ENCODE data around the gene ACYP1.
A peak's percentile ranks its signal among the peaks of the same experiment; 100 is the strongest.
"Not testable (repeated sequence)": the region's sequence is repeated elsewhere in the genome, so short reads cannot be mapped to it uniquely, and the experiment has no call there.

The ACYP1 gene

DNA sequence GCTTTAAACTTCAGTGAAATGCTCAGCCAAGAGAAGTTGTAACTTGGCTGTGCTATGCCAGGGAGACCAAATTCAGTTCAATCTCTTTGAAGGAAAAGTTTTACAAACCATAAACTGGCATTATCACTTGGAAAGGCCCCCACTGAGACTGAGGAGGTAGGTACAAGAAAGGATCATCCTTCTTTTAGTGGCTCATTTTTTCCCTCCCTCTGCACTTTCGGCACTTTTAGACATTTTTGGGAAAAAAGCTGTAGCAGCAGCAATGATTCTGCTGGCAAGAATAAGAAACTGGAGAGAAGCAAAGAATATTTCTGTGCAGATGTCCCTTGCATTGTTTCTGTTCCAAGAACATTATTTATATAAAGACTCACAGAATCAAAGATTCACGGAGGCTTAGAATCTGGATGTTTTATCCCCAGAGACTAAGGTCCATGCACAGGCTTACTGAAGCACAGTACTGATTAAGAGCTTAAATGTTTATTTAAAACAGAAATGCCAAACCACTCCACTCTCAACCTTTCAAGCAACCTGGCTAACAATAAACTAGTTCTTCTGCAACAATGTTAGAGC, 17.9 kb upstream of the ACYP1 start:
- Mint-ChIP-seq H3K9me3 (no peaks in the 10 kb centered on the region), H3K36me3 (peaks cover 4% of the 10 kb centered on the region), H3K27ac (no peak overlapping the region), H3K27me3 (no peaks in the 10 kb centered on the region), H3K4me1 (no peaks in the 10 kb centered on the region), H3K4me3 (no peak overlapping the region)

DNA sequence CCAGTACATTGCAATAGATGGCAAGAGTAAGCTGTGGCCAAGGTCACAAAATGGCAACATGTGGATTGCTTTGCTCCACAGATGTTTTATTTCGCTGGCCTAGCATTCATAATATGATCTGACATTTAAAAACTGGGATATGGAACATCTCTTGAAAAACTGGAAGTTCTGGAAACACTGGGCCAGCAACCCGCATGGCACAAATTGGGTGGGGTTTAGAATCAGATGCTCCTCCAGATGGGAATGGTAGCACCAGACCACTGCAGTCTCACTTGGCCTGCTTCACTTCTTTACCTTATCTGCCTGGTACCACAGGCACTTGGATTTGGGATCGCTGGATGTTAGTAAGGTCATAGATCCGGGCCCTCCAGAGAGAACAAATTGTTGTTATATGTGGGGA, 15.7 kb upstream of the ACYP1 start:
- no peaks in the 10 kb centered on the region for H3K9me3 Mint-ChIP-seq
- no peaks in the 10 kb centered on the region for H3K4me1 Mint-ChIP-seq
- no peak overlapping the region for H3K27ac Mint-ChIP-seq
- peaks cover 2% of the 10 kb centered on the region for H3K36me3 Mint-ChIP-seq
- no peaks in the 10 kb centered on the region for H3K27me3 Mint-ChIP-seq
- no peak overlapping the region for H3K4me3 Mint-ChIP-seq

DNA sequence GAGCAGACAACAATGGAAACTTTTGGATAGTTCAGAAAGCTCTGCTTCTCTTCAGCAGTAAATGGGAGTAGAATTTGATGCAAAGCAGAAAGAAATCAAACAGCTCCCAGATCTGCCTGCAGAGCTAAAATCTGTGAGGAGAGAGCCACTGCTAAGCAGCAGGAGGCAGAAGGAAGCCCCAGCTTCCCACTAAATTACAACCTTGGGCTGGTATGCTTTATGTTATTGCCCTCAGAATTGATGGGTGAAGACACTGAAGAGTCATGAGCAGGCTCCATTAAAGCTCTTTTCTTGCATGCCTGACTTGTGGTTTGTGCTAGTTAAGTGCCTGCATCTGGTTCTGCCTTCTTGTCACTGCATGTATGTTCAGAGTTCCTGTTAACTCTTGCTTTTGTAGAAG, 14.0 kb upstream of the ACYP1 start:
- Mint-ChIP-seq H3K27me3 (no peaks in the 10 kb centered on the region), H3K4me3 (no peak overlapping the region), H3K27ac (no peak overlapping the region), H3K9me3 (no peaks in the 10 kb centered on the region), H3K4me1 (no peaks in the 10 kb centered on the region), H3K36me3 (peaks cover 2% of the 10 kb centered on the region)

DNA sequence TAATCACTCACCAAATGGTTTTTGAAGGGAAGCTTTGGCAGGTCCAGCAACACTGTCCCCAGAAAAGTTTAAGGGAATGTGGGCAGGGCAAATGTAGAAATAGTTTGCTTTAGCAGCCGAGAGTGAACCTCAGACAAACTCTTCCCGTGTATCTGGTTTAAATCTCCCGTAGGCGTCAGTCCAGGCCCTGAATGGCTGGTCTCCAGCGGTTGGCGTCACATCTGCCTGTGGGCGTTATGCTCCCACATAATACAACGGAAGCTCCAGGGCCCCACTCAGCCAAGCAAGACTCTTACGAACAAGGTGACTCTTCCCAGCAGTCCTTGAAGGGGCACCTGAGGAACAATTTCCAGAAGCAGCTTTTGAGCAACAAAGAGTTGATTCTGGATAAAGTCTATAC, 6.6 kb upstream of the ACYP1 start:
- Mint-ChIP-seq H3K36me3 (no peaks in the 10 kb centered on the region), H3K9me3 (no peaks in the 10 kb centered on the region), H3K4me3 (no peak overlapping the region), H3K27me3 (no peaks in the 10 kb centered on the region), H3K4me1 (peaks cover 3% of the 10 kb centered on the region), H3K27ac (no peak overlapping the region)

DNA sequence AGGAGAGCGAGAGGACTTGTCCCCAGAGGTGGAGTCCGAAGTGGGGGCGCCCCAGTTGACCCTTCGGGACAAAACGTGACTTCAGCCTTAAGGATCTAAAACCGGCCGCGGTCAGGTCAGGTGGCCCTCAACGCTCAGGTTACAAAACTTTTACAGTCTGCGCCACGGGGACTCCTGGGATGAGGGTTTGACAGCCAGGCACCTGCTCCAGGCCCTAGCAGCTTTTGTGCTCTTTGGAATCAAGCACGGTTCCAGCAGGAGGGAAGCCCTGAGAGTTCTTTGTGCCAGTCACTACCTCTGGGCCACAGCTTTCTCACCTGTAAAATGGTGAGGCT, 6.0 kb upstream of the ACYP1 start:
- Mint-ChIP-seq H3K9me3 (no peaks in the 10 kb centered on the region), H3K4me1 (peaks cover 3% of the 10 kb centered on the region), H3K27me3 (no peaks in the 10 kb centered on the region), H3K27ac (peak overlapping the region; percentile 35), H3K4me3 (peak overlapping the region; percentile 52), H3K36me3 (no peaks in the 10 kb centered on the region)

DNA sequence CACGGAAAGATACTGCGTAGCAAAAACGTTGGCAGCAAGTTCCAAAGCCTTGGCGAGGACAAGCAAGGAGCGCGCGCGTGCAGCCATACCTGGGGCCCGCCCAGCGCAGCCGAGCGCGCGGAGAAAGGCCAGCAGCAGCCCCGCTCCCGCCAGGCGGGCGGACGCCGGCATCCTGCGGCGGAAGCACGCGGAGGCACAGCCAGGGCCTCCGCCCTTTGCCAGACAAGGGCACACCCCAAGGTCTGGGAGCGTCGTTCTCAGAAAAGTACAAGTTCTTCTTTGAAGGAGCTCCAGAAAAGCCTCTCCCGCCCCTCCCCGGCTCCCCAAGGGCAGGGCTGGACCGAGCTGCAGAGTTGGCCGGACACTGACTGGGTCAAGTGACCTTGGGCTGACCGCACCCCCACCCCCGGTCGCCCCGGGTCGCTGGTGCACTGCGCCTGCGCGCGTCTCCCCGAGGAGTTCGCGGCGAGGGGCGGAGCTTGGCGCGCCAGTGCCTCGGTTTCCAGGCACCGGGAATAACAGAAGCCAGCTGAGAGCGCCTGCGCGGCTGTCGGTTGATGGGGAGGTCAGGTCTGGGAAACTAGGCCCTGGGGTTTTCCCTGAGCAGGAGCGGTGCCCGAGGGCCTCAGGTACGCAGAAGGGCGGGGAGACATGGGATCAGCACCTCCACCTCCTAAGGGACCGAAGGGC, 5.4 kb upstream of the ACYP1 start, which contains the start of gene ZC2HC1C:
Gene ZC2HC1C, plus strand, starts transcription at position 521 of the 690 bp plus-strand sequence. CDS start 933 bp downstream, outside the sequence.
- H3K27me3 Mint-ChIP-seq = no peaks in the 10 kb centered on the region
- no peaks in the 10 kb centered on the region for H3K36me3 Mint-ChIP-seq
- peaks cover 4% of the 10 kb centered on the region for H3K4me1 Mint-ChIP-seq
- H3K9me3 Mint-ChIP-seq = no peaks in the 10 kb centered on the region
- peak within 1 kb of the TSS; percentile 52 for H3K4me3 Mint-ChIP-seq
- H3K27ac Mint-ChIP-seq = peak within 1 kb of the TSS; percentile 35

DNA sequence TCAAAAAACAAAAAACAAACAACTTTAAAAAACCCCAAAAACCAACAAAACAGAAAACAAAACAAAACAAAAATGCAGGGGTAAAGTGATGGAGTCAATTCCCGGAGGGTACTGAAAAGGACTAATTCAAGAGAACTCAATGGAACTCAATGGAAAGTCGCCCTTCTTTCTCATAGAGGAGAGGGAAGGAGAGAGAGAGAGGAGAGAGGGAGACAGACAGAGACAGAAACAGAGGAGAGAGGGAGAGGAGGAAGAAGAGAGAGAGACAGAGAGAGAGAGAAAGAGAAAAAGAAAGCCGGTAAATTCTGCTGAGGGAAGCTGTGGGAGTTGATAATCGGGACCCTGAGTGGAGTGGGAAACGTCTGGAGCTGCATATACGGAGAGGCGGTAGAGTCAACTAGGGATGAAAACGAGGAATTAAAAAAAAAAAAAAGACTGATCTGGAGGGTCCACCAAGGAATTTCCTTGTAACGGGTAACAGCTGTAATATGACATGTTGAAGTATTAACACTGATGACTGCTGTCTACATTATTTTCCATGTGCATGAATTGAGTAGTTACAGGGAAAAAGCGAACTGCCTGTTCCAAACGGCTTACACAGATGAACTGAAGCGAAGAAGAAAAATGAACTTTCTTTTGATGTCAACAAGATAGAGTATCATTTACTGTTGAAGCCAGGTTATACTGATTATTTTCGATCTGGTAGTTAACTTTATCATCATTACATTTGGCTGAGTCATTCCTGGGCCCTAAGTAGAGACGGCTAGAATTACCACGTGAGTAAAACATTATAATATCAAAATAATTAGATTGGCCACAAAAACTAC, 4.7 kb upstream of the ACYP1 start:
- no peak overlapping the region for H3K27ac Mint-ChIP-seq
- H3K36me3 Mint-ChIP-seq = no peaks in the 10 kb centered on the region
- no peaks in the 10 kb centered on the region for H3K9me3 Mint-ChIP-seq
- H3K4me3 Mint-ChIP-seq = no peak overlapping the region
- no peaks in the 10 kb centered on the region for H3K27me3 Mint-ChIP-seq
- H3K4me1 Mint-ChIP-seq = peaks cover 11% of the 10 kb centered on the region

DNA sequence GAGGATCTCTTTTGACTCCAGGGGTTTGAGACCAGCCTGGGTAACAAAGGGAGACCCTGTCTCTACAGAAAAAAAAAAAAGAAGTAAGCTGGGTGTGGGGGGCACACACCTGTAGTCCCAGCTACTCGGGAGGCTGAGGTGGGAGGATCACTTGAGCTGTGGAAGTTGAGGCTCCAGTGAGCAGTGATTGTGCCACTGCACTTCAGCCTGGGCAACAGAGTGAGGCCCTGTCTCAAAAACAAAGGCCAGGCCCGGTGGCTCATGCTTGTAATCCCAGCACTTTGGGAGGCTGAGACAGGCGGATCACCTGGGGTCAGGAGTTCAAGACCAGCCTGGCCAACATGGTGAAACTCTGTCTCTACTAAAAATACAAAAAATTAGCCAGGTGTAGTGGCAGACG, 3.9 kb upstream of the ACYP1 start:
- not testable (repeated sequence) for H3K4me3 Mint-ChIP-seq, H3K27ac Mint-ChIP-seq, H3K9me3 Mint-ChIP-seq, H3K27me3 Mint-ChIP-seq, H3K36me3 Mint-ChIP-seq
- H3K4me1 Mint-ChIP-seq = peaks cover 18% of the 10 kb centered on the region

DNA sequence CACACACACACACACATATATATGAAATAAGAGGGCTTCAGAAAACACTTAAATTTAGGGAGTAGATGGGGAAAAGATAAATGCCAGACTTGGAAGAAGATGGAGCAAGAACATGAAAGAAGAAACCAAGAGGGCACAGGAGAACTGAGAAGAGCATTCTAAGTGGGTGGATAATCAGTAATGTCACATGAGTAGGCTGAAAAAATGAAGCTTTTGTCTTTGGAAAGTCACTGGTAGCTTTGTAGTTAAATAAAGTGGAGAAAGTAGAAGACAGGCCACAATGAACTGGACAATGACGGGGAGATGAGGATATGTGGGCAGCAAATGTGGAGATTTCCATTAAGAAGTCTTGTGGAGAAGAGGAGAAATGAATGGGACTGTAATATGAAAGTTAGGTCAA, 3.4 kb upstream of the ACYP1 start:
- Mint-ChIP-seq H3K9me3 (no peaks in the 10 kb centered on the region), H3K27ac (no peak overlapping the region), H3K4me1 (peaks cover 21% of the 10 kb centered on the region), H3K36me3 (no peaks in the 10 kb centered on the region), H3K4me3 (no peak overlapping the region), H3K27me3 (no peaks in the 10 kb centered on the region)

DNA sequence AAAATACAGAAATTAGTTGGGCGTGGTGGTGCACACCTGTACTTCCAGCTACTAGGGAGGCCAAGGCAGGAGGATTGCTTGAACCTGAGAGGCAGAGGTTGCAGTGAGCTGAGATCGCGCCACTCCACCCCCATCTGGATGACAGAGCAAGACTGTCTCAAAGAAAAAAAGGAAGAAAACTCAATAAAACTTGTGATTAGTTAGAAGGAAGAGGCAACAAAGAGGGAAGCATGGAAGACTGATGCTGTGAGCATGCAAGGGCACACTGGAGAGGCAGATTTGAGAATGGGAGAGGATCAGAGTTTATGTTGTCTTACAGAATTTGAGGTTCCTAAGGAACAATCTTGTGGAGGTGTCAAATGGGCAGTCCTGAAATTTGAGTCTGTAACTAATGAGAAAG, 2.9 kb upstream of the ACYP1 start:
- no peaks in the 10 kb centered on the region for H3K9me3 Mint-ChIP-seq
- H3K27ac Mint-ChIP-seq = no peak overlapping the region
- peaks cover 21% of the 10 kb centered on the region for H3K4me1 Mint-ChIP-seq
- no peak overlapping the region for H3K4me3 Mint-ChIP-seq
- H3K27me3 Mint-ChIP-seq = no peaks in the 10 kb centered on the region
- no peaks in the 10 kb centered on the region for H3K36me3 Mint-ChIP-seq

DNA sequence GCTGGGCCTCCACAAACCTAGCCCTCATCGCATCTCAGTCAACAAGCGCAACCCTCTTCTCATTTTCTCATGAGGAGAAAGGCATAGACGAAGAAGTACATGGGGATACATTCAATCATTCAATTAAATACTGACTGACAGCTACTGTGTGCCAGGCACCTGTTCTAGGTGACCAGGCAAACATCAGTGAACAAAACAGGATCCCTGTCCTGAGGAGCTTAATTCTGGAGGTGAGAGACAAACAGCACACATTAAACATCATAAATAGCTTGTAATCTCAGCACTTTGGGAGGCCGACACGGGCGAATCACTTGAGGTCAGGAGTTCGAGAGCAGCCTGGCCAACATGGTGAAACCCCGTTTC, 362 bp upstream of the ACYP1 start:
- Mint-ChIP-seq H3K4me1 (peaks cover 32% of the 10 kb centered on the region), H3K36me3 (peaks cover 4% of the 10 kb centered on the region), H3K27ac (peak overlapping the region; percentile 99), H3K9me3 (no peaks in the 10 kb centered on the region), H3K27me3 (no peaks in the 10 kb centered on the region), H3K4me3 (peak overlapping the region; percentile 100)

DNA sequence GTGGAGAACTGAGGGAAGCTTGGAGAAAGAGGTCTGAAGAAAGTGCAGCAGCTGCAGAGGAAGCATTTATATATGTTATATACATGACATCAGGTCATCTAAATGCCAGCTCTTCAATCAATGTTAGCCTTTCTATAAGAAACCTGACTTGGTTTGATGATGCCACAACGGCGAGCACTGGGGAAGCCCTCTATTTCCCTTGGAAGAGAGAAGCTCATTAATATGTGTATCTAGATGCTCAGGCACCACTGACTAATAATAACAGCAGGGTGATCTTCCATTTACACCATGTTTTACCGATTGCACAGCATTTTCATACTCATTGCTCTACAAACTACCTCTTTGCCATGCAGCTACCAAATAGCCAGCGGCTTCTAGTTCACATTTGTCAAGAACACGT, 811 bp downstream of the ACYP1 start:
- peak overlapping the region; percentile 100 for H3K4me3 Mint-ChIP-seq
- H3K36me3 Mint-ChIP-seq = peaks cover 4% of the 10 kb centered on the region
- peak overlapping the region; percentile 99 for H3K27ac Mint-ChIP-seq
- H3K27me3 Mint-ChIP-seq = no peaks in the 10 kb centered on the region
- H3K4me1 Mint-ChIP-seq = peaks cover 32% of the 10 kb centered on the region
- no peaks in the 10 kb centered on the region for H3K9me3 Mint-ChIP-seq

DNA sequence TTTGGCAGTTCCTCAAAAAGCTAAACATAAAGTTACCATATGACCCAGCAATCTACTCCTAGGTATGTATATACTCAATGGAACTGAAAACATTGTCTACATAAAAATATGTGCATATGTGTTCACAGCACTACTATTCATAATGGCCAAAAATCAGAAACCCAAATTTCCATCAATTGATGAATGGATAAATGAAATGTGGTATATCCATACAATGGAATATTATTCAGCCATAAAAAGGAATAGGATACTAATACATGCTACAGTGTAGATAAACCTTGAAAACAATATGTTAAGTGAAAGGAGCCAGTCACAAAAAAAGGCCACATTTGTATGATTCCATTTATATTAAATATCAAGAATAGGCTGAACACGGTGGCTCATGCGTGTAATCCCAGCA, 3.4 kb downstream of the ACYP1 start:
- H3K4me3 Mint-ChIP-seq = no peak overlapping the region
- no peak overlapping the region for H3K27ac Mint-ChIP-seq
- peaks cover 37% of the 10 kb centered on the region for H3K4me1 Mint-ChIP-seq
- H3K36me3 Mint-ChIP-seq = peaks cover 10% of the 10 kb centered on the region
- no peaks in the 10 kb centered on the region for H3K9me3 Mint-ChIP-seq
- no peaks in the 10 kb centered on the region for H3K27me3 Mint-ChIP-seq

DNA sequence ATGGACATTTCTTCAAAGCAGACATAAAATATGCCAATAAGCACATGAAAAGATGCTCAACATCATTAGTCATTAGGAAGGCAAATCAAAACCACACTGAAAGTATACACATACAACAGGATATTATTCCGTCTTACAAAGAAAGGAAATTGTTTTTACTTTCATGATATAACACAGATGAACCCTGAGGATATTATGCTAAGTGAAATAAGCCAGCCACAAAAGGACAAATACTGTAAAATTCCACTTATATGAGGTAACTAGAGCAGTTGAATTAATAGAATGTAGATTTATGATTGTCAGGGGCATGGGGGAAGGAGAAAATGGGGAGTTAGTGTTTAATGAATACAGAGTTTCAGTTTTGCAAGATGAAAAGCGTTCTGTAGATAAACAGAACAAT, 4.2 kb downstream of the ACYP1 start:
- H3K27ac Mint-ChIP-seq = no peak overlapping the region
- no peaks in the 10 kb centered on the region for H3K9me3 Mint-ChIP-seq
- H3K36me3 Mint-ChIP-seq = peaks cover 10% of the 10 kb centered on the region
- no peak overlapping the region for H3K4me3 Mint-ChIP-seq
- H3K4me1 Mint-ChIP-seq = peaks cover 37% of the 10 kb centered on the region
- no peaks in the 10 kb centered on the region for H3K27me3 Mint-ChIP-seq

DNA sequence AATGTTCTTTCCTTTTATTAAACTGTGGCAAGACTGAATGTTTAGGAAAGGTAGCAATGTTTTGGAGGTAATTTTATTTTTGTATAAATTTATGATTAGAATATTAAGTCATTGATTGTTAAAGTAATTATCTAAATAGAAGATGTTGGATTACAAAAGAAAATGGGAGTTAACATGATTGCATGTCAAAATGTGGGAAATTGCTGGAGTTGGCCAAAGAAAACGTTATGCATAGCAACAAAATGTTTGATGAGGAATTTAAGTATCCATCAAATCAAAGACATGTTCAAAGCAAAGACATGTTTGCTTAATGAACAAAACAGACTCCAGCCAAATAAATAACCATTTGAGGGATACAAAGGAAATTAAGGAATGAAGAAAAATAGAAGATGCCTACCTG, 9.4 kb downstream of the ACYP1 start:
- Mint-ChIP-seq H3K4me3 (no peak overlapping the region), H3K9me3 (no peaks in the 10 kb centered on the region), H3K27me3 (no peaks in the 10 kb centered on the region), H3K27ac (no peak overlapping the region), H3K36me3 (peaks cover 11% of the 10 kb centered on the region), H3K4me1 (peaks cover 26% of the 10 kb centered on the region)

Measured in activated naive CD4-positive, alpha-beta T cell treated with anti-CD3 and anti-CD28 coated beads, Interleukin-2, amount 50 U/mL, for 24 hours (primary cell).